GM10847 (cell line): Measurements from ENCODE around the gene HEPHL1.

Experiments used
- POLR2A ChIP-seq: IDR thresholded peaks from 2 replicates; pipeline ENCODE4 v1.6.1; 2011; ENCODE audit not compliant: insufficient read length; ENCODE audit errors: extremely low read depth

The HEPHL1 gene

DNA sequence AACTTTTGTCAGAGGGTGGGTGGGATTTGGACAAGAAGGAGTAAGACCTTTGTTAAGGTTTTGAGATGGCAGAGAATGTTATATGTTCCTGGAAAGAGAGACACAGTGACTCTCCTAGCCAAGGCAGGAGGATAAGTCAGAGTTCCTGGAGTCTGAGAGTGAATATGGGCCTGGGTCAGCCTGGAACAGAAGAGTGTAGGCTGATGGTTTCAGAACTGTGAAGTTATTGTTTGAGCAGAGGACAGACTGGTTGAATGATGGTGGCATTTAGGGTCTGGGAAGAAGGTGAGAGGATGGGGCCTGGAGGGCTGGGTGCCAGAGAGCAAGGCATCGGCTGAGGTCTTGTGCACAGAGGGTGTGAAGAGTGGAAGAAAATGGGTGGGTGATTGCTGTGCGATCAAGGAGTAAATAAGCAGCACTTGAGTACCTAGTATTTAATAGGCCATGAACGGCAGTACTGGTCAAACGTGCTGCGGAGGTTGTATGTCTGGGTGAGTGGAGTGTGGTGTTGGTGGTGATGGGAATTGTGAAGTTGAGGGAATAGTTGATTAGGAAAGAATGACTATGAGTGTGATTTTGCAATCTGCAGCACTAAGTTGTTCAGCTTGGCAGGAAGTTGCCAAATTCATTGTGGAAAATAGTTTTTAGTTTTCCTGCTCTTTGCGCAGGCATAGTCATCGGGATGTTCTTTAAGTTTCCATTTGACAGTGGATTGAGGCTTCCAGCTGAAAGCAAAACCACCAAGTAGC is 109.3 kb downstream of the HEPHL1 start:
- no peak for TF ChIP-seq POLR2A

DNA sequence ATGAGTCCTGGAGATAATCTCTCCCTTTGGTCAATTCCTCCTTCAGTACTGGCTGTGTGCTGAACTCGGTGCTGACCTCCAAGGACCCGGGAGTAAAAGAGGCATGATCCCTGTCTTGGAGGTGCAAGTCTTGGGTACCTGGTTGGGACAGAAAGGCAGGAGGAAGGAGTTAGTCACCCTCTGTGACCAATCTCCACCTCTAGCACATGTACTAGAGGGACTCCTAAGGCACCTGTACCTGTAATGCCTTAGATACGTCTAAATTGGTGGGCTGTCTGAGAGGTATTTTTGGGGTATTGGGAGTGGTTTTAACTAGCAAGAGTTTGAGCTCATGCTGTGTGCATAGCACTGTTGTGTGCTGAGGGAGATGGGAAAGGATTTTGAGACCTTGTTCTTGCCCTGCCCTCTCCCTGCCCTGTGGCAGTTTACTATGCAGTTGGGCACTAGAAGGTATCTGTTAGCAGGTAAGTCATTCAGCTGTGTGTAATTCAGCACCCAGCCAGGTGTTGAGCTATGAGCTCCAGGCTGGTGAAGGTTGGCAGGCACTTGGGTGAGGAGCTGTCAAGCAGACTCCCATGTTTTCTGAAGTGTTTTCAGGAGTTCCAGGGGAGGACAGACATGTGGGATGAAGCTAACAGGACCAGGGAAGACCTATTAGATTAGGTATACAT is 110.0 kb downstream of the HEPHL1 start:
- TF ChIP-seq POLR2A = no peak

DNA sequence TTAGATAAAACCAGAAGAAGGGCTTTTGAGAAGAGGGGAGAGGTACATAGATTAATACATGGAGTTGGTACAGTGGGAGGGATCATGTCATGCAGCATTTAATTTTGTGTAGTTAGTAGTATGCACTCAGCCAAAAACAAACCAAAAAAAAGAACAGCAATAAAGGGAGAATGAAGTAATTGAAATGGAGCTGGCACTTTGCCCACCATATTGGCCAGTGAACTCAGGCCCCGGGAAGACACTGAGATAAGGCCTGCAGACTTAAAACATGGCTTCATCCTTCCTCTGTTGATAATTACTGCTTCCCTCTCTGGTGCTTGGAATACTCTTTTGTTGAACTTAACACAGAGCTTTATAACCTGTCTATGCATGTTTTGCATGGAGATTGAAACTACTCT is 110.6 kb downstream of the HEPHL1 start:
- TF ChIP-seq POLR2A = no peak

DNA sequence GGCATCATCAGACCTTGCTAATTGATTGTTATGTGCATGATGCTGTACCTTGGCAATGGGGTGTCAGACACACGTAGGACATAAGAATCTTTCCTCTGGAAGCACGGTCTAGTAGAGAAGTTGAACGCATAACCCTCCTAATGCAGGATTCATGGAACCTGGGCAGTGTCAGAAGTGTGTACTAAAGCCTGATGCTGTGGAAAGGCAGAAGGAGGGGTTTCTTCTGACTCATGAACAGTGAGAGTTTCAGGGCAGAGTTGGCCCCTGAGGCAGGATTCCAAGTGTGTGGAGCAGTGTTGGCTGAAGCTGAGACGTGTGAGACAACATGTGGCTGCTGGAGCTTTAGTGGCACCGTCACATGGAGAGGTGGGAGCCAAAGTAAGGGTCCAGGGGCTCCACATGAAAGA is 111.0 kb downstream of the HEPHL1 start:
- TF ChIP-seq POLR2A = no peak

DNA sequence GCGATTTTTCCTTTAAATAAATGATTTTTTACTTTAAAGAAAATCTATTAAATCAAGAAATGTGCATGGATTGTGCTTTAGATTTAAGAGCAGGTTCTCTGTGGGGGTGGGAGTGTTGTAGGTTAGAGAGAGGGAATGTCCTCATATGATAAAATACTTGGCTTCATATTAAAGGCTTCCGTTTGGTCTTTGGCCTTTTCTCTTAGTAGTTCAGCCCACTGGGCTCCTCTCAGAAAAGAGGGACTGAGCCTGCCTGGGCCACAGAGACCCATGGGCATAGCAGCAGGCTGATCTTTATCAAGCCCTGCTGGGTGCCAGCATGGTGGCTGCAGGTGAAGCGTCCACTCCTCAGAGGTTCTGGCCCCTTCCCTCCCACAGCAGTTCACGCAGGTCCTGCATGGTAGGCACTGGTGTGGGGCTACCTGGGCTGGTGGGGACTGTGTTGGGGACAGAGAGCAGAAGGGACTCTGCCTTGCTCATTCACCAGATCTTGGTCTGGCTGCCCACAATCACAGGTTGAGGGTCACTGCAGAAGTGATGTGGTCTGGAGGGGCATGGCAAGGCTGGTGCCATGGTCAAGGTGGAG is 111.8 kb downstream of the HEPHL1 start:
- no peak for TF ChIP-seq POLR2A

DNA sequence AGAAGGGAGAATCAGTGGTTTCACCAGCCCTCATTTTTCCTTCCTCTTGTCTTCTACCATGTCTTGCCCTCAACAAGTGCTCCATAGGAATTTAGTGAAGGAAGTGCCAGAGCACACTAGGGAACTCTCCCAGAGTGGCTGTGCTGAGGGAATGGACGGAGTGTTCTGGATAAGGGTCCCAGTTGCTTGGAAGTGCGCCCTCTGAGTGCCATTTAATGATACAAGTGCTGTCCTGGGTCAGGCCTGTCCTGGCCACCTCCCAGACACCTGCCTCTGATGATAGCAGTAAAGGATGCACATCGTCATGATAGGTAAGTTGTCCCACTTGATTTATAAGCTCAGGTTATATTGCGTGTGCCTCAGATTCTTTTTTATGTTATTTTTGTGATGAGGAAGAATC is 112.6 kb downstream of the HEPHL1 start:
- no peak for TF ChIP-seq POLR2A

DNA sequence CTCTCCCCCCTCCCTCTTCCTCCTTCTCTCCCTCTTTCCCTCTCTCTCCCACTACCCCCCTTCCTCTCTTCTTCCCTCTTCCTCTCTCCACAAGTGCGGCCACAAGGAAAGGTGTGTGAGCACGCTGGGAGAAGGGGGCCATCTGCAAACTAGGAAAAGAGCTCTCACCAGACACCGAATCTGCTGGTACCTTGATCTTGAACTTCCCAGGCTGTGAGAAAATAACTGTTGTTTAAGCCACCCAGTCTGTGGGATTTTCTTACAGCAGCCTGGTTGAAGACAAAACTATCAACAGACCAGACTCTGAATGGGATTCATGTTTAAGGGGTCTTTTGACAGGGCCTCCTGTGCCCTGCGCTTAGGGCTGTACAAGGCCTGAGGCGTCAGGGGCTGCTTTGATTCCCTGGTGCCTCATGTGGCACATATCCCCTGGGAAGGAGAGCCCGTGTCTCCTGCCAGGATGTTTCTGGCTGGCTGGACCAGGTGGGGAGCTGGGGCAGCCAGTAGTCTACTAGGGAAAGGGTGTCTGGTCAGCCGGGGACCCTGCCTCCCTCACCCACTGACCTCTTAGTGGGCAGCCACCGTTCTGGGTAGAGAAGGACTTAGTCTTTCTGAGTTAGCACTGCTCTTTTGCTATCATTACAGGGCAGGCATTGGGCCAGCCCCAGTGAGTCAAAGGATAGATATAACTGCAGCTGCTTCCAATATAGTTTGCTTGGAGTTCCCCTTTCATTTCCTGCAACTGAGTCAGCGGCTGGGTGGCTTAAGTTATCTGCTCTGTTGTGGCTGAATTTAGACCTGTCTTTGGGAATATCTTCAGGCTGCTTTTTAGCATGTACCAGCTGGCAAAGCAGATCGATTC is 113.7 kb downstream of the HEPHL1 start:
- no peak for TF ChIP-seq POLR2A

DNA sequence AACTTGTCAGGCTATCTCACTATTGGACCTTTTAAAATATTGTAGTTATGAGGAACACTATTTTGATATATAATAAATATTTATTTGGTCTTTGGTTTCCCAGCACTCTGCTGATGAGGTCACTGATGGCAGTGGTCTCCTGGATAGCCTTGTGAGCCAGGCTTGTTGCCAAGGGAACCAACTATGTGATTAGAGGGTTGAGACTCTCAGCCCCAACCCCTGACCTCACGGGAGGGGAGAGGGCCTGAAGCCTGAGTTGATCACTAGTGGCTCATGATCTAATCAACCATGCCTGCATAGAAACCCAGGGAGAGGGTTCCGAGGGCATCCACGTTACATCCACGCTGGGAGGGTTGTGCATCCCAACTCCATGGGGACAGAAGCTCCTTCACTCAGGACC is 118.3 kb downstream of the HEPHL1 start:
- no peak for TF ChIP-seq POLR2A

DNA sequence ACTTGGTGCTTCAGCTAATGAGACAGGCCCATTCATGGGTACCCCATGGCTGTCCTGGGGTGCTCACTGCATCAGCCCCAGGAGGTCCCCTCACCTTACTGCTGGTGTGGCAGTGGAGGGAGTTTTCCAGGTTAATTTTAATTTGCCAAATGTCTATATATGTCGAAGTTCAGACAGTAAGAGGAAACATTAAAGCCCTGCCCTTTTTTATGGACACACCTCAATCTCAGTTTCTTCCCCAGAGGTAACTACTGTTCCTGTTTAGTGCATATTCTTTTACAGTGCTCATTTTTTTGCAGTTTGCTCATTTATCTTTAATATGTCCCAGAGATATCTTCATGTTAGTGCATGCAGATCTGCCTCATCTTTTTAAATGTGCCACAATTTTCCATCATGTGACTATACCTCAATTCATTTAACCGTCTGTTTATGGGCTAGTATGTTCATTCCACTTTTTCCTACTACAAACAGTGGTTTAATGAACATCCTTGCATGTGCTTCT is 119.1 kb downstream of the HEPHL1 start:
- TF ChIP-seq POLR2A = no peak

DNA sequence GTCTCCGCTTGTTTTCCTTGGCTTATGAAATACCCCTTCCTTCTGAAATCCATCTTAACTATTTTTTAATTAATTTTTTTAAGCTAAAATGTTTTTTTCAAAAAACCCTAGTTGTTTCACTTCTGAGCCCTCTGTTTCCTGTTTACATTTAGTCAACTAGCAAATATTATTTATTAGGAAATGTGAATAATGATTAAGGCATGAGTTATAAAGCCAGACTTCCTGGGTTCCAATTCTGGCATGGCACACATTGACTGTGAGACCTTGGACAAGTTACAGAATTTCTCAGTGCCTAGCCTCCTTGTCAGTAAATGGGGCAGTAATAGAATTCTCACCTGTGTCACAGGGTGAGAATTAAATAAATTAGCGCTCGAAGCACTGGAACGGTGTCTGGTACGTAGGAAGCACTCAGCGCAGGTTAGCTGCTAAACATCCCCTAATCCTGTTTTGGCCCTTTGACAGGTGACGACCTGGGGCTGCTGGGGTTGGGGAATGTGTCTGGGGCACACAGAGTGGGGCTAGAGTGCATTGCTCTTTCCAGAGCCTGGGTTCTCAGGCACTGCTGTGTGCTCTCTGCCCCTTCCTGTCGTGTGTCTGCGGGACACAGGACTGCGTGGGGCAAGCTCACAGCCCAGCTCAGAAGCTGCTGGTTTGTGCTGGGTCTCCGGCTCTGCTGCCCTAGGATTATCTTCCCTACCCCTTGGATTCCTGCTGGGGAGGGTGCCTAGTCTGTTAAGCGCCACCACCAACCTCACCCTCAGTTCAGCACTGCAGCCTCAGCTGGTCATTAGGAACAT is 120.6 kb downstream of the HEPHL1 start:
- TF ChIP-seq POLR2A = no peak

DNA sequence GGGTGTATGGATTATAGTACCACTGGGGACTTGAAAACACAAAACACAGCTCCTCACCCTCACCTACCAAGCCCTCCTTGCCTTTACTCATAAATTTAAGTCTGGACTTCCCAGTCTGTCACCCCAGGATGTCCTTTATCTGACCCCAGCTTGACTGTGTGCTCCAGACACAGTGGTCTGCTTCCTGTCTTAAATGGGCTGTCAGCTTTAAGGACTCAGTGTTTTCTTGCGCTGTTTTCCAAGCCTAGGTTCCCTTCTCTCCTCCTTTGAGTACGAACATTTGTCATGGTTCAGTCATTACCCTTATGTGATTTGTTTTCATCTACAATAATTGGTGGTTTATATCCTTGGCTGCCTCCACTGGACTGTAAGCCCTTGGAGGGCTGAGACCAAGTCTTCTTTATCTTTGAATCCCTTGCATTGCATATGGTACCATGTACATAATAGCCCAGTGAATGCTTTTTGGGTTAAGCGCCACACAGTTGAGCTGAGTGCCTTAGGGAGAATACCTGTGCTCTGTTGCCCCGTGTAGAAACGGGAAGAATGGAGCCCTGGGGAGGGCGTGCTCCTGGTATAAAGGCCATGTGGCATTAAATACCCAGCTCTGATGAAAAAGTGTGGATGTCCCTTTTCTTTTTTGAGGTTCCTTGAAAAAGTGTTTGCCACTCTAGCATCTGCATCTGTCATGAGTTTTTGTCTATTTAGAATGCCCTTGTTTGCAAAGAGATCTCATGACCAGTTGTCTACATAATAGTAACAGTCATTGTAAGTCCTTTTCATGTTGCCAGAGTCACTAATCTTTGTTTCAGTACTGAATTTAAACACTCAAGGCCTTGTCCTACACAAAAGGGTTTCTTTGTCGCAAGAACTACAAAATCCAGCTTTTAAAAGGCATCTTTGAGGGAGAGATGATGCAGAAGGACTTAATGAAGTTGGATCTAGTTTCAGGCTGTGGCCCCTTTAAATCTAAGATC is 121.4 kb downstream of the HEPHL1 start:
- no peak for TF ChIP-seq POLR2A

DNA sequence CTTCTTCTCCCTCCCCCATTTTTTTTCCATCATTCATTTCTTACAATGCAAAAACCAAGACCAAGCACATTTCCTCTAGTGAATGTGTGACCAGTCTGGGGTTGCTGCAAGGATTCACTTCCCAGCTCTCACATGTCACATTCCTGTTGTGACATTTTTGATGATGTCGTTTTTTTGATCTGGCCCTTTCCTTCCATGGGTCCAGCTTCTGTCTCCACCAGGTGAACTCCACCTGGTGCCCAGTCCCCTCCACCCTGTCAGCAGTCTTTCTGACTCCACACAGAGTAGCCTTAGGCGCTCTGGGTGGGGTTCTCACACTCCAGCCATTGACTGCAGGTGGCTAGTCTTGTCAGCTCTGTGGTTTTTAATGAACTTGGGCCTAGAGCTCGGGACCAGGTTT is 123.1 kb downstream of the HEPHL1 start:
- TF ChIP-seq POLR2A = no peak

DNA sequence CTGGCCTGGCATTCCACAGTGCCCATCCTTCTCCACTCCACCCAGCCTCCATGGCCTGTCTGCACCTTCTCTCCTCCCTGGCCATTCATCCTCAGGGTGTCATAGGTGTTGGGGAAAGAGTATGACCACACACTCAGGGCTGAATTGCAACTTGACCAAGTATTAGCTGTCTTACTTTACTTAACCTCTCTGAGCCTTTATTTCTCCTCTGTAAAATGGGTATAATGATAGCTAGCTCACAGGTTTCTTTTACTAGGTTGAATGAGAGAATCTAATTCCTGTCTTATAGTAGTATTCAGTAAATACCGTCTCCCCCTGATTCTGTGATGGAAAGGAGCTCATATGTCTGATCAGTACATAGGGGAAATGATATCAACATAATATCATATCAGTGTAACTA is 123.5 kb downstream of the HEPHL1 start:
- no peak for TF ChIP-seq POLR2A
